ENCODE measurements around the gene TCAF2.
"Not testable (repeated sequence)": the region's sequence is repeated elsewhere in the genome, so short reads cannot be mapped to it uniquely, and the experiment has no call there.

TCAF2 gene

DNA sequence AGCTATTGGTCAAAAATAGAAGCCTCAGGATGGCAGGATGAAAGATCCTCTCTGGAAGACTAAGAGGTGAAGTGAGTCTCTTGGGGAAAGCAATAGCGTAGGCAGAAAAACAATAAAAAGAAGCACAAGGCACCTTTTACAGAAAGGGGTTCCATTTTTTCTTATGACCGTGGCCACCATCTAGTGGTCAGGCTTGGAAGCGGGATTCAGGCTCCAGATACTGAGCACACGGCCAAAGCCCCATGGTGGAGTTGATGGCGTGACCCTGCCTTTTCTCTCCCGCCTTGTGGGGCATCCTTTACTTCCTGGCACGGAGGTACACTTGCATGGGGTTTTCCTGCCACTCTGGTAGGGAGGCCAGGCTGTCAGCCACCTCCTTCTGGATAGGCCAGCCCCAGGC lies 18.6 kb downstream of the TCAF2 start:
- H3K4me3 ChIP-seq (ENCODE audit: insufficient read depth, low read length, poor library complexity, severe bottlenecking); H3K9me2 ChIP-seq (replicated peaks; ENCODE audit: insufficient read depth, low read length); H4K20me1 ChIP-seq (ENCODE audit: low read depth, low read length); H2AFZ ChIP-seq (ENCODE audit: low read depth, low read length, severe bottlenecking); H3K9ac ChIP-seq (ENCODE audit: low read length); H3K79me2 ChIP-seq (ENCODE audit: insufficient read depth, low read length); H3K4me2 ChIP-seq (ENCODE audit: low read depth, low read length, poor library complexity, severe bottlenecking); H3K27ac ChIP-seq (ENCODE audit: low read depth, low read length); H3F3A ChIP-seq (ENCODE audit: insufficient read depth); H3K27me3 ChIP-seq (ENCODE audit: low read length); H3K9me3 ChIP-seq (ENCODE audit: insufficient read depth, low read length); H3K36me3 ChIP-seq (ENCODE audit: low read length): not testable (repeated sequence)

DNA sequence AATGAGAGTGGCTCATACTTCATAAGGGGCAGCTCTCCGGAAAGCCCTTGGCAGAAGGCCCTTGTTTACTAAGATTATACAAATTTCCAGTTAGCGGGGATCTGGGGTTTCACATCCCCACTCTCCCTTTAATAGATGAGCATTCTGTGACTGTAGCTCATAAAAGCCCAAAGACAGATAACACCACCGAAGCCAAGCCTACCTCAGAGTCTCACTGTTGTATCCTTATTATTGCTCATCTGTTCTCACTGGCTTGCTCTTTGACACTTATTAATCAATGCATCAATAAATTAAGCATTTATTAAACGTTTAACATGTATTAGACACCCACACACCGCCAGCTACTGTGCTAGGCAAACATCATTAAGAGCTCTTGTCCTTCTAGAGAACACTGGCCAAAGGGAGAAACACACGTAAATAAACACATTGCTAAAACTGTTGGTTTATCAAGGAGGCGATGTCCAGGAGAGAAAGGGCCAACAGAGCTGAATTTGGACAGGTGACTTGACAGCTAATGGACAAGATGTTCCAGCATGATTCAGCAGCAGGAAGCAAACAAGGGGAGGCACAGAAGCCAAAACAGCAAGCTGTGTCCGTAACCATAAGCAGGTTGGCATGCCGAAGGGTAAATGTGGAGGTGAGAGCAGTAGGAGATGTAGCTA lies 19.9 kb downstream of the TCAF2 start:
- H3K27me3 ChIP-seq (ENCODE audit: low read length); H3K36me3 ChIP-seq (ENCODE audit: low read length); H3K4me3 ChIP-seq (ENCODE audit: insufficient read depth, low read length, poor library complexity, severe bottlenecking); H3K9ac ChIP-seq (ENCODE audit: low read length); H3K4me2 ChIP-seq (ENCODE audit: low read depth, low read length, poor library complexity, severe bottlenecking); H2AFZ ChIP-seq (ENCODE audit: low read depth, low read length, severe bottlenecking); H3K79me2 ChIP-seq (ENCODE audit: insufficient read depth, low read length); H3K9me3 ChIP-seq (ENCODE audit: insufficient read depth, low read length); H3K9me2 ChIP-seq (replicated peaks; ENCODE audit: insufficient read depth, low read length); H4K20me1 ChIP-seq (ENCODE audit: low read depth, low read length); H3F3A ChIP-seq (ENCODE audit: insufficient read depth); H3K27ac ChIP-seq (ENCODE audit: low read depth, low read length): not testable (repeated sequence)

DNA sequence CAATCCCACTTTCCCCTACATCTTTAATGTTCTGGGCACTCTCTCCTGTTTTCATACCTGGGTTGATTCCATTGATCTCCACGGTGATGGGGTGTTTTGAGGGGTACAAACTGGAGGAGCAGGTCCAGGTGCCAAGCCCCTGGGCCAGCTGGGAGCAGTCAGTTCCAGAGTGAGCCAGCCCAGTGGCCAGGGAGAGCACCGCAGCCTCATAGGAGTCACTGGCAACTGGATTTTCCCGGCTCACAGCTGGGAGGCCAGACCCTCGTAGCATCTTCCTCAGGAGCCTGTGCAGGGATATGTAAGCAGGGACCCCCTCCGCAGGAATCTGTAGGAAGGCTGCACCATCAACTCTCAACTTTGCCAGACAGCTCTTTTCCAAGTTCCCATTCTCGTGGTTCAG lies 25.8 kb downstream of the TCAF2 start:
- not testable (repeated sequence) for H3K79me2 ChIP-seq (ENCODE audit: insufficient read depth, low read length); H3K9me2 ChIP-seq (replicated peaks; ENCODE audit: insufficient read depth, low read length); H4K20me1 ChIP-seq (ENCODE audit: low read depth, low read length); H3K27ac ChIP-seq (ENCODE audit: low read depth, low read length); H3K9ac ChIP-seq (ENCODE audit: low read length); H3K36me3 ChIP-seq (ENCODE audit: low read length); H3K27me3 ChIP-seq (ENCODE audit: low read length); H3F3A ChIP-seq (ENCODE audit: insufficient read depth); H3K4me2 ChIP-seq (ENCODE audit: low read depth, low read length, poor library complexity, severe bottlenecking); H3K4me3 ChIP-seq (ENCODE audit: insufficient read depth, low read length, poor library complexity, severe bottlenecking); H2AFZ ChIP-seq (ENCODE audit: low read depth, low read length, severe bottlenecking); H3K9me3 ChIP-seq (ENCODE audit: insufficient read depth, low read length)

DNA sequence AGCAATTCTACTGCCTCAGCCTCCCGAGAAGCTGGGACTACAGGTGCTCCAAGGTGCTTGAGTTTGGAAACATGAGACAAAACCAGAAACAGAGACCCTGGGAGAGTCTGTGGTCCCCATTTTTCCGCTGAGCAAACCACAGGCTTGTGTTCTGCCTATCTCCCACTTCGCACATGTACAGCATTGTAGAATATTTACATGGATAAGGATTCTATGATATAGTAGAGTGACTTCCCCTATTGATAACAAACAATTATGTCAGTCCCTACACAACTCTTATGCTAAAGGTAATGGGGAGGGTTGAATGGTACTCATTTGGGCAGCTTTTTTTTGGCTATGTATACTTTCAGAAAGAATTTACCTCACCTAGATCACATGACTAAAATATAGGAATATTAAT lies 29.1 kb downstream of the TCAF2 start:
- H3K27ac ChIP-seq (ENCODE audit: low read depth, low read length); H3K4me3 ChIP-seq (ENCODE audit: insufficient read depth, low read length, poor library complexity, severe bottlenecking); H3K27me3 ChIP-seq (ENCODE audit: low read length); H2AFZ ChIP-seq (ENCODE audit: low read depth, low read length, severe bottlenecking); H3K9me3 ChIP-seq (ENCODE audit: insufficient read depth, low read length); H3K4me2 ChIP-seq (ENCODE audit: low read depth, low read length, poor library complexity, severe bottlenecking); H3K9me2 ChIP-seq (replicated peaks; ENCODE audit: insufficient read depth, low read length); H3K36me3 ChIP-seq (ENCODE audit: low read length); H3F3A ChIP-seq (ENCODE audit: insufficient read depth); H3K9ac ChIP-seq (ENCODE audit: low read length); H3K79me2 ChIP-seq (ENCODE audit: insufficient read depth, low read length); H4K20me1 ChIP-seq (ENCODE audit: low read depth, low read length): not testable (repeated sequence)

DNA sequence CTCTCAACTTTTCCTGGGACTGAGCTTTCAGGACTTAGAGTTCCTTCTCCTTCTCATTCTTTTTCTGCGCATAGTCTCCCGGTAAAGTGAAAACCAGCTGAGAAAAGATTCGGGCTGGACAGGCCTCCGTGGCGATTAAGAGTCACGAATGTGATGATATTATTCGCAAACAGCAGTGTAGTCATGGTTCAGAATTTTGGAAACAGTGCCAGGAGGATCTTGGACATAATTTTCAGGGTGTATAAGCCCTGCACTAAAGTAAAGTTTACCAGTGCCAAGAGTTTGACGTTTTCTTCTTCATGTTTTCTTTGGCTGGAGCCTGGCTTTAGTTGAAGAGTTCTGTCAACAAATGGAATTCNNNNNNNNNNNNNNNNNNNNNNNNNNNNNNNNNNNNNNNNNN lies 29.7 kb downstream of the TCAF2 start:
- not testable (repeated sequence) for H3K9me3 ChIP-seq (ENCODE audit: insufficient read depth, low read length); H3F3A ChIP-seq (ENCODE audit: insufficient read depth); H4K20me1 ChIP-seq (ENCODE audit: low read depth, low read length); H3K9ac ChIP-seq (ENCODE audit: low read length); H3K27ac ChIP-seq (ENCODE audit: low read depth, low read length); H3K79me2 ChIP-seq (ENCODE audit: insufficient read depth, low read length); H3K36me3 ChIP-seq (ENCODE audit: low read length); H2AFZ ChIP-seq (ENCODE audit: low read depth, low read length, severe bottlenecking); H3K4me3 ChIP-seq (ENCODE audit: insufficient read depth, low read length, poor library complexity, severe bottlenecking); H3K9me2 ChIP-seq (replicated peaks; ENCODE audit: insufficient read depth, low read length); H3K4me2 ChIP-seq (ENCODE audit: low read depth, low read length, poor library complexity, severe bottlenecking); H3K27me3 ChIP-seq (ENCODE audit: low read length)
